NCI-H2227 treated with DMSO at 0.1 percent for 48 hours (cell line): ENCODE data around the gene ATG101.
"Not testable (repeated sequence)": the region's sequence is repeated elsewhere in the genome, so short reads cannot be mapped to it uniquely, and the experiment has no call there.

Source experiments
- DNase-seq: peaks from one replicate; lab custom pipeline; 2025; lab: John Stamatoyannopoulos, UW

ATG101 gene

GRCh38 chr12:52097045-52097666 lies 27.4 kb downstream of the ATG101 start:
- no peak for DNase-seq

GRCh38 chr12:52104431-52105089 lies 34.8 kb downstream of the ATG101 start:
- not testable (repeated sequence) for DNase-seq

GRCh38 chr12:52116222-52117125 lies 46.7 kb downstream of the ATG101 start:
- DNase-seq: not testable (repeated sequence)

GRCh38 chr12:52117806-52118475 lies 48.2 kb downstream of the ATG101 start:
- not testable (repeated sequence) for DNase-seq

GRCh38 chr12:52119398-52120254 lies 49.8 kb downstream of the ATG101 start:
- no peak for DNase-seq

- no peak for DNase-seq
Observed at GRCh38 chr12:52120951-52121823, 51.4 kb downstream of the ATG101 start.

DNA sequence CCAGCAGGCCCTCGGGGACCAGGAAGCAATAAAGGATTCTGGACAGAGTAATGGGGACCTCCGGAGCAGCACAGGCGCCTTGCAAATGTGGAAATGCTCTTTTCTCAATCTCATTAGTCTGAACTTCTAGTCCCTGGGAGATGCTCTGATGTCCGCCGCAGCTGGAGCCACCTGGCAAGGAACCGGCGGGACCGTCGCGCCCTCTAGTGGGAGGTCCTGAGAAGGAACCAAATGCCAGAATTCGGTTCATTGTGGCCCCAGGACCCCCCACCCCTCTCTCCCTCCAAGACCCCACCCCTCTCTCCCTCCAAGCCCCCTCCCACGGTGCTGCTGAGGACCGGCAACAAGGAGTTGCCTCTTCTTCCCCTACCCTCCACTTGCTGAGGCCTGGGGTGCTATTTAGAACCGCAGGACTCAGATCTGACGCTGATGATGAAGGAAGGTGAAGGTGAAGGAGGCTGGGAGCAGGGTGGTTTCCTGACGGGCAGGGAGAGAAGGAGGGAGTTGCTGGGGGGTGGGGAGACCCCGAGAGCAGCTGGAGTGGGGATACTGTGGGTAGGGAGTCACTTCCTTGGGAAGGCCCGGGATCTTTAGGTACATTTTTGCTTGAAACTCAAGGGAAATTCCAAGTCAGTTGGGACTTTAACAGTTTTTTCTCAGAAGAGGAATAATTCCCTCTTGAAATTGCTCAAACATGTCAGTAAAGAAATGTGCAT lies 52.2 kb downstream of the ATG101 start:
- no peak for DNase-seq

DNA sequence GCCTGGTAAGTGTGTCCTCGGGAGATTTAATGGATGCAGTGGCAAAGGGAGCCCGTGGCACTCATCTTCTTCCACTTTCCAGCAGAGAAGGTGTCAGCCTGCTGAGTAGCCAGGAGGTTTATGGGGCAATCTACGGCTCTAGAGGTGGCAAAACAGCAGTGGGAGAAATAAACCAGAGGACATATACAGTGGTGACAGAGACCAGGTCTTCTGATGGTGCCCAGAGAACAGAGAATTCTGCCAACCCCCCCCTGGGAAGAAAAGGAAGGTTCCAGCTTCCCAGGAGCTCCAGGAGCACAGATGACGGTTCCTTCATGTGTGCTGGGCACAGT lies 52.7 kb downstream of the ATG101 start:
- DNase-seq: no peak

- no peak for DNase-seq
Observed at GRCh38 chr12:52122904-52123303, 53.1 kb downstream of the ATG101 start.

DNA sequence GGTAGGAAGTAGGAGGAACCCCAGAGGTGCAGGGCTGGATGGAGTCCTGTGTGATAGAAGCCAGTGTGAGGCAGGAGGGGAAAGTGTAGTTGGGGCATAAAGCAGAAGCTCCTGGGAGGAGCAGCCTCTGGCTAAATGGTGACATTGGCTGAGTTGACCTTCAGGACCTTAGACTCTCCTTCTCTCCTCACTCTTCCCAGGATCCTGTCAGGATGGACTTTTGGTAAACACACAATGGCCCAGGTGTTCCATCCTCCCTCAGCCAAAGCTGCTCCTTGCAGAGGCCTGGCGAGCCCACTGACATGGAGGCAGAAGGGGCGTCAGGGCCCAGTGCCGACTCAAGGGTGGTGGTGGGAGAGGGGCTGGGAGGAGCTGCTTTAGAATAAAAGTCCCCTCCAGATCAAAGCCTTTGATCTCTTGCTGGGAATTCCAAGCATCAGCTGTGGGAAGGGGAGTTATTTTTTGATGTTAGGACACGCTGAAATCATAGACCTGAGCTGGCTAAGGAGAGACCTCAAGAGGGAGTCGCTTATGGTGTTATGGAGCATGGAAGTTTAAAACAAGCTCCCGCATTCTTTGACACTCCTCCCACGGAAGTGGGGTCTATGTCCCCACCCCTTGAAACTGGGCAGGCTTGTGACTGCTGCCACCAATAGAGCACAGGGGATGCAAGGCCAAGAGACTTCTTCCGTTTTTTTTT lies 53.9 kb downstream of the ATG101 start:
- DNase-seq: no peak

- DNase-seq: no peak
Observed at GRCh38 chr12:52125476-52125900, 55.7 kb downstream of the ATG101 start.

- DNase-seq: no peak
Observed at GRCh38 chr12:52126050-52126604, 56.3 kb downstream of the ATG101 start.
